GM23338 (cell line): ENCODE measurements around the gene PPP2R2B.

ENCODE experiments used
- CREB1 ChIP-seq: fragments of 250-450 bp; sonication (Bioruptor Pico); IDR thresholded peaks from 2 replicates; pipeline ENCODE4 v1.5.0; 2020; ENCODE audit warnings: low read depth, mild to moderate bottlenecking, moderate library complexity
- CTCF ChIP-seq, 2 experiments: fragments of 200-600 bp in 1 of 2; sonication (generic) in 1 of 2; conservative IDR thresholded peaks; 2 replicates each; pipeline versions ENCODE4 v1.5.1 to v1.6.1; 2016 to 2017; ENCODE audit warnings: antibody characterized with exemption in 2 of 2, low read depth in 2 of 2, mild to moderate bottlenecking in 2 of 2, moderate library complexity in 1 of 2
- EZH2 ChIP-seq: fragments of 200-600 bp; sonication (generic); IDR thresholded peaks from one replicate; pipeline ENCODE4 v1.8.0; 2017; ENCODE audit warnings: antibody characterized with exemption, mild to moderate bottlenecking, low read depth; ENCODE audit not compliant: unreplicated experiment
- EZH2phosphoT487 ChIP-seq: fragments of 200-600 bp; sonication (generic); IDR thresholded peaks from one replicate; pipeline ENCODE4 v1.8.1; 2018; ENCODE audit warnings: antibody characterized with exemption; ENCODE audit not compliant: unreplicated experiment
- JUNB ChIP-seq: IDR thresholded peaks from one replicate; pipeline ENCODE4 v1.6.1; 2016; ENCODE audit warnings: antibody characterized with exemption; ENCODE audit not compliant: unreplicated experiment
- POLR2AphosphoS5 ChIP-seq: IDR thresholded peaks from 2 replicates; pipeline ENCODE4 v1.6.1; 2016; ENCODE audit warnings: antibody characterized with exemption, low read depth
- REST ChIP-seq: IDR thresholded peaks from one replicate; pipeline ENCODE4 v1.6.1; 2018; ENCODE audit warnings: antibody characterized with exemption; ENCODE audit not compliant: unreplicated experiment
- STAT1 ChIP-seq: IDR thresholded peaks from one replicate; pipeline ENCODE4 v1.6.1; 2016; ENCODE audit warnings: antibody characterized with exemption; ENCODE audit not compliant: unreplicated experiment
- TF ChIP-seq, protein P1 (sequence below): IDR thresholded peaks from 2 replicates; pipeline ENCODE4 v1.6.1; 2016; ENCODE audit warnings: antibody characterized with exemption

GRCh38 chr5:146699664-146700418 lies 178.7 kb downstream of the PPP2R2B start:
- TF ChIP-seq CTCF (conservative IDR thresholded peaks at IDR 0.05; ENCODE audit: low read depth in 2 of 2) (no peak), EZH2 (no peak), POLR2AphosphoS5 (no peak), STAT1 (no peak), REST (no peak), JUNB (no peak), CREB1 (CRISPR knock-in tag) (no peak), EZH2phosphoT487 (no peak)
- TF ChIP-seq, protein P1, sequence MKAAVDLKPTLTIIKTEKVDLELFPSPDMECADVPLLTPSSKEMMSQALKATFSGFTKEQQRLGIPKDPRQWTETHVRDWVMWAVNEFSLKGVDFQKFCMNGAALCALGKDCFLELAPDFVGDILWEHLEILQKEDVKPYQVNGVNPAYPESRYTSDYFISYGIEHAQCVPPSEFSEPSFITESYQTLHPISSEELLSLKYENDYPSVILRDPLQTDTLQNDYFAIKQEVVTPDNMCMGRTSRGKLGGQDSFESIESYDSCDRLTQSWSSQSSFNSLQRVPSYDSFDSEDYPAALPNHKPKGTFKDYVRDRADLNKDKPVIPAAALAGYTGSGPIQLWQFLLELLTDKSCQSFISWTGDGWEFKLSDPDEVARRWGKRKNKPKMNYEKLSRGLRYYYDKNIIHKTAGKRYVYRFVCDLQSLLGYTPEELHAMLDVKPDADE = no peak
